HG03457 (cell line): ENCODE results near the gene ANKRD24.
A peak's percentile ranks its signal among the peaks of the same experiment; 100 is the strongest.
"Not testable (repeated sequence)": the region's sequence is repeated elsewhere in the genome, so short reads cannot be mapped to it uniquely, and the experiment has no call there.

Source experiments
- ATAC-seq: cut with Tn5 transposase; IDR thresholded peaks from one replicate; pipeline ENCODE4 v1.9.1; 2021; ENCODE audit warnings: moderate number of reproducible peaks; ENCODE audit not compliant: unreplicated experiment

The ANKRD24 gene

DNA sequence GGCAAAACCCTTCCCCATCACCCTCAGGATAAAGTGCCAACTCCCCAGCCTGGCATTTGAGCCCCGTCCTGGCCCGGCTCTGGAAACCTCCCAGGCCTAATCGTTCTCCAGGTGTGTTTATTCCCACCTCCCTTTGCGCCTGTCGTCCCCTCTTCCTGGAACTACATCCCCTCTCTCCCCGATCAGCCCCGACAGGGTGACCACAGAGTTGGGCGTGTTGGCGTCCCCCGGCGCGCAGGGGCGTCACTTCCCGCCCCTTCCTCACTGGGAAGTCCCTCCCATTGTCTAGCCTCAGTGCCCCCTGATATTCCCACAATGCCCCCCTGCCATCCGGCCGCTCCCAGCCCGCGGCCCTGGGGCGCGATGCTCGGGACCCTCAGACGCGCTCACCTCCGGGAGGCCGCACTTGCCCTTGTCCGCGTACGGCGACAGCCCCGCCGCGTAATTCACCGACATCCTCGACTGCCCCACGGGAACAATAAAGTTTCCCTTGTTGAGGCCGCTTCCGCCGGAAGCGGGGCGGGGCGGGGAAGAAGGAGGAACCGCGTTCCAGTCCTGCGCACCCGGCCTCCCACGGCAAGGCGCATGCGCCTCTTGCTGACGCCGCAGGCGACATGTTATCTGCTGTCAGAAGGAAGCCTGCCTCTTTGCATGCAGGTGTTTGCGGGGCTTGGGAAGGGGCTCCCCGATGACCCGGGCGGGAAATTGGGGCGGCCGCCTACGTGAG, at the start of gene ANKRD24, which contains the start of gene SIRT6:
ANKRD24 (plus strand) TSS at position 606 of the 727 bp plus-strand sequence. CDS start 3,737 bp downstream, outside the sequence.
SIRT6 (minus strand) TSS at position 480 of the 727 bp plus-strand sequence; CDS start at position 456, 24 bp downstream.
- ATAC-seq, result peak; percentile 57

- no peak for ATAC-seq
Observed at GRCh38 chr19:4134351-4134750, 48.1 kb upstream of the ANKRD24 start.

- not testable (repeated sequence) for ATAC-seq
Observed at GRCh38 chr19:4135386-4135785, 47.1 kb upstream of the ANKRD24 start.

- no peak for ATAC-seq
Observed at GRCh38 chr19:4136680-4137088, 45.8 kb upstream of the ANKRD24 start.

GRCh38 chr19:4138445-4138844, 44.0 kb upstream of the ANKRD24 start:
- ATAC-seq, result no peak

DNA sequence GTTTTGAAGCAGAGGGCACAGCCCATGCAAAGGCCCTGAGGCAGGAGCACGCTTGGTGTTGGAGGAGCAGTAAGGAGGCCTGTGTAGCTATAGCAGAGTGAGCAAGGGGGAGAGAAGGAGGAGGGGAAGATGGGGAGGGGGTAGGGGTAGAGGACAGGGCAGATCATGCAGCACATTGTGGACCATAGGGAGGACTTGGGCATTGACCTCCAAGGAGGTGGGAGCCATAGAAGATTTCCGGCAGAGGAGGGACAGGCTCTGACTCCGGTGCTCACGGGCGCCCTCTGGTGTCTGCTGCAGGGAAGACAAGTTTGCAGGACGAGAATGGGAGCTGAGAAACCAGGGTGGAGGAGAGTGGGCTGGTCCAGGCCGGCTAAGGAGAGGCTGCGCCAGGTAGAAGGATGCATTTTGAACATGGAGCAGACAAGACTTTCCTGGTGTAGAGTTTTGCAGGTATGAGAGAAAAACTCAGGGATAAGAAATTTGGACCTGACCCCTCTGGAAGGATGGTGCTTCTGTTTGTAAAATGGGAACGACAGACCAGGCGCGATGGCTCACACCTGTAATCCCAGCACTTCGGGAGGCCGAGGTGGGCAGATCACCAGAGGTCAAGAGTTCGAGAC, 42.8 kb upstream of the ANKRD24 start:
- no peak for ATAC-seq

GRCh38 chr19:4140237-4140711, 42.2 kb upstream of the ANKRD24 start:
- no peak for ATAC-seq

- not testable (repeated sequence) for ATAC-seq
Observed at GRCh38 chr19:4142916-4143315, 39.6 kb upstream of the ANKRD24 start.

DNA sequence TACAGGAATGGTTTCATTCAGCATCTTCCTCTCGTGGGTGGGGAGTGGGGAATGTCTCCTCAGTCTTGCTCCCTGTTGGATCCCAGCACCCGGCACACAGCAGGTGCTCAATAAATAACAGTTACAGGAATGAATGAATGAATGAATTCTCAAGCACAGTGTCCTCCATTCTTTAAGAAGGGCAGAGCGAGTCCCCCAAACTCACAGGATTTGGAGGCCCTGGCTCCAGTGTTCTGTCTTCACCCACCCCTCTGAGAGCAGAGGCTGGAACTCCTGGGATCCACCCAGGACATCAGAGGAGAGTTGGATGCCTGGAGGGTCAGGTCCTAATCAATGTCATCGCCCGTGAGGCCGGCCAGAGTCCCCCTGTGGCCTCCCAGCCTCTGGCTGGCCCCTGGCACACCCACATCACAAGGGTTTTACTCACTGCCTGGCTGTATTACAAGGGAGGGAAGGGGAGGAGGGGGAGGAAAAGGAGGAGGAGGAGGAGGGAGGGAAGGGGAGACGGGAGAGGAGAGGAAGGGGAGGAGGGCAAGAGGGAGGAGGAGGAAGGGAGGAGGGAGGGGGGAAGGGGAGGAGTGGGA, 37.7 kb upstream of the ANKRD24 start:
- ATAC-seq, result no peak

- ATAC-seq, result no peak
Observed at GRCh38 chr19:4149518-4150288, 32.8 kb upstream of the ANKRD24 start.

DNA sequence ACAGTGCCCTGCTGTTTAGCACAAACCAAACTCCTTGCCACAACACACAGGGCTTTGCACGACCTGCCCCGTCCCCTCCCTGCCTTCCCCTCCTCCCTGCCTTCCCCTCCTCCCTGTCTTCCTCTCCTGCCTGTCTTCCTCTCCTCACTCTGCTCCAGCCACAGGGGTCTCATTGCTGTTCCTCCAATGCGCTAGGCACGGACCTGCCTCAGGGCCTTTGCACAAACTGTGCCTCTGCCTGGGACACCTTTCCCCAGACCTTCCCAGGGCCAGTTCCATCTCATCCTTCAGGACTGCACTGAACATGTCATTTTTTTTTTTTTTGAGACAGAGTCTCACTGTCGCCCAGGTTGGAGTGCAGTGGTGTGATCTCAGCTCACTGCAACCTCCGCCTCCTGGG, 30.9 kb upstream of the ANKRD24 start:
- no peak for ATAC-seq

DNA sequence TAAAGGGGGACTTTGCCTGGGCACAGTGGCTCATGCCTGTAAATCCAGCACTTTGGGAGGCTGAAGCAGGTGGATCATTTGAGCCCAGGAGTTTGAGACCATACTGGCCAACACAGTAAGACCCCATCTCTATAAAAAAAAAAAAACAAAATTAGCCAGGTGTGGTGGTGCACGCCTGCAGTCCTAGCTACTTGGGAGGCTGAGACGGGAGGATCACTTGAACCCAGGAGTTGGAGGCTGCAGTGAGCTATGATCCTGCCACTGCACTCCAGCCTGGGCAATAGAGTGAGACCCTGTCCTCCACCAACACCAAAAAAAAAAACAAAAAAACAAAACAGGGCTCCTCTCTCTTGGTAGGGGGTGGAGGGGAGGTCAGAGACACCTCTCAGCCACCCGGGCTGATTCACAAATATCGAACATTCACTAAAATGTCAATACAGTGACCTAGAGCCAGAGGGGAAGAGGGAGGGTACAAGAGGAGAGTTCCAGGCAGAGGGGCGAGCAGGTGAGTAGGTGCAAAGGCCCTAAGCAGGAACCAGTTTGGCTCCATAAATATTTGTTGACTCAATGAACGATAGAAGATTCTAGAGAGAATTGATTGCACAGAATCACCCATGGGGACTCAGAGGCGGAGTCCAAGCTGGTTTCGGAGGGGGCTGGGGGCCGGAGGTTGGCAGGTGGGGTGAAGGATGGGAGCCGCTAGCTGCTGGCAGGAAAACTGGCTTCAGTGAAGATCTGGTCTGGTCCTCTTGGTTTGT, 30.1 kb upstream of the ANKRD24 start:
- ATAC-seq, result no peak

DNA sequence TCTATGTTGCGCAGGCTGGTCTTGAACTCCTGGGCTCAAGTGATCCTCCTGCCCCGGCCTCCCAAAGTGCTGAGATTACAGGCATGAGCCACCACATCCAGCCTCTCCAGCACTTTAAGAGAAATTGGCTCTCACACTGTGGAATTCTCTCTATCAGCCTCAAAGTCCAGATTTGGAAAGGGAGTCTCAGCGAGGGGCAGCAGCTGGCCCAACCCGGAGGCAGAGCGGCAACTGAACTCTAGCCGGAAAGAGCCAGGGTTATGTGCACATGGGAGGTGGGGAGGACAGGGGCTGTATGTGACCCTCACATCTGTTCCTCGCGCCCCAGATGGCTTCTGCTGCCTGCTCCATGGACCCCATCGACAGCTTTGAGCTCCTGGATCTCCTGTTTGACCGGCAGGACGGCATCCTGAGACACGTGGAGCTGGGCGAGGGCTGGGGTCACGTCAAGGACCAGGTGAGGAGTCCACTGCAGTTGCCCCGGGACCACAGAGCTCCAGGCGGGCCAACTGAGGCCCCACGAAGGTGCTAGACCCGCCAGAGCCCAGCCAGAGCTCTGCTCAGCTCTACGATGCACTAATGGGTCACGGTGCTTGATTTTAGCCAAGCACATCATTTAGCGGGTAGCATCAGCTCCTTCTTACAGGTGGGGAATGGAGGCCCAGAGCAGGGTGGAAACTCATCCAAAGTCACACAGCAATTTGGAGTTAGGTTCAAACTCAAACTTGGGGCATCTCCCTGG, 27.7 kb upstream of the ANKRD24 start:
- ATAC-seq, result no peak

DNA sequence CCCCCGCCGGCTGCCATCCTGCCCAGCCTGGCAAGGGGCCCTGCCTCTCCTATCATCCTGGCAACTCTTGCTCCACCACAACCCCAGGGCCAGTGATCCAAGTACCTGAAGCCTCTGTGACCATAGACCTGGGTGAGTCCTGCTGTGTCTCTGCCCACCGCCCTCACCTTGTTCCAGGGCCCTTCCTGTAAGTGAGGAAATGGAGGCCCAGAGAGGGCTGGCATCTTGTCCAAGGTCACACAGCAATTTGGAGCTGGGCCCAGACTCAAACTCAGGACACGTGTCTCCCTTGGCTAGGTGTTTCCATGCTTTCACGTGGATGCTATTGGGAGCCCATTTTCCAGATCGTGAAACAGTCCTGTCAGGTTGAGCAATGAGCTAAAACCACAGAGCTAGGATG, 25.3 kb upstream of the ANKRD24 start:
- ATAC-seq, result no peak

- not testable (repeated sequence) for ATAC-seq
Observed at GRCh38 chr19:4157971-4158370, 24.5 kb upstream of the ANKRD24 start.

DNA sequence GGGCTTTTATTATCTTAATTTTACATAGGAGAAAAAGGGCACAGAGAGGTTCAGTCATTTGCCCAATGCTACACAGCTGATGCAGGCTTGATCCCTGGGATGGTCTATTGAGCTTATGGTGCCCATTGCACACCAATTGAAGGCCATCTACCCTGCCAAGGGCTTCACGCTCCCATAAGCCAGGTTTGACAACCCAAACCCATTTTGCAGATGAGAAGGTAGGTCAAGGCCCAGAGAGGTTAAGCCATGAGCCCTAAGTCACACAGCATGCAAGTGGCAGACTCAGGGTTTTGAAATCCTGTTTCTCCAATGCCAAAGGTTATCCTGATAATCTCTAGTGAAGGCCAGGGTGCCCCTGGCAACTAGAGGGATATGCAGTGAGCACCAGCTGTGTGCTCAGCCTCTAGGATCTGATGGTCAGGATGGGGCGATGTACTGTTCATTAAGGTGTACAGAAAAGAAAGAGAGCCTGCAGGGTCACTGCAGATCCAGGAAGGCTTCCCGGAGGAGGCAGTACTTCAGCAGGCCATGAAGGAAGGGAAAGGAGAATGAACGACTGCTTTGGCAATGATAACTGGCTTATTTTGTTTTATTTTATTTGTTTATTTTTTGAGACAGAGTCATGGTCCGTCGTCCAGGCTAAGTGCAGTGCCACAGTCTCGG, 20.9 kb upstream of the ANKRD24 start:
- no peak for ATAC-seq

DNA sequence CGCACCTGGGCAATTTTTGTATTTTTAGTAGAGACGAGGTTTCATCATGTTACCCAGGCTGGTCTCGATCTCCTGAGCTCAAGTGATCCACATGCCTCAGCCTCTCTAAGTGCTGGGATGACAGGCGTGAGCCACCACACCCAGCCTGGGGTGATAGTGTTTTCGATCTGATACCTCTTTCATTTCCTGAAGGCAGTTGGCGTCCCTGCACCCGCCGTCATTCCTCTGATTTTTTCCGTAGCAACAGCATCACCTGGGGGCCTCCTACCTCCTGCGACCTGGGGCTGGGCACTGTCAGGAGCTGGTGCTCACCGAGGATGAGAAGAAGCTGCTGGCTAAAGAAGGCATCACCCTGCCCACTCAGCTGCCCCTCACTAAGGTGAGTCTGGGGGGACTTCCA, 18.2 kb upstream of the ANKRD24 start:
- ATAC-seq, result no peak

DNA sequence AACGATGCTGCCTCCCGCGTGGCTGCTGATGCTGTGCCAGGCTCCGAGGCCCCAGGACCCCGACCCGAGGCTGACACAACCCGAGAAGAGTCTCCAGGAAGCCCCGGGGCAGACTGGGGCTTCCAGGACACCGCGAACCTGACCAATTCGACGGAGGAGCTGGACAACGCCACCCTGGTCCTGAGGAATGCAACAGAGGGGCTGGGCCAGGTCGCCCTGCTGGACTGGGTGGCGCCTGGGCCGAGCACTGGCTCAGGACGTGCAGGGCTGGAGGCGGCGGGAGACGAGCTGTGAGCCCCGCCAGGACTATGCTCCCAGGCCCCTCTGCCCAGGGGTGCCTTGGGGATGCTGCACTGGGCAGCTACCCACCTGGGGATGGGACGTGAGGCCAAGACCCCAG, 10.8 kb upstream of the ANKRD24 start:
- ATAC-seq, result no peak

DNA sequence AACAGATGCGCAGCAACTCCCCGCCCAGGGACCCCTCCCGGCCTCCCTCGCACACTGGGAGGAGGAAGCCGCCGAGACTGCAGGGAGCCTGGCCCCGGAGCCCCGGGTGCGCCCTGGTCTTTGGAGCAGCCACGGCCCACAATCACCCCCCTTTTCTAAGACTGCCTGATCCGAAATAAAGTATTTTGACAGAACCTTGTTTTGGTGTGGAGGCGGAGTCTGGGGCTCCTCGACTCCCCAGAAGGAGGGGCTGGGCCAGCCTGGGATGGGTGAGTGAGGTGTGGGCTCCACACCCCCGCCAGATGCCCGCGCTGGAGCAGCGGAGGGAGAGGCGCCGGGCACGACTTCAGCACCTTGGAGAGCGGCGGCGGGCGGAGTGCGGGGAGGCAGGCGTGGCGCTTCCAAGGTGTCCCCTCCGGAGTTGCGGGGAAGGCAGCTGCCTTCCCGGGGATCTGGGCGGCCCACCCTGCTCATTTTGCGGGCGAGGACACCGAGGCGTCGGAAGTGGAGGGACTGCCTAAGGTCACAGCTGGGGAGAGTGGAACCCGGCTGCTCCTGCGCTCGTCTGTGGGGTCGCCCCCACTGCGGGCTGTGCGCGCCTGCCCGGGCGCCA, 9.5 kb upstream of the ANKRD24 start:
- no peak for ATAC-seq
